ENCODE results near the gene ILKAP. TPM values are rescaled to one million over a fixed set of nuclear protein-coding genes. Genes with fewer than 3 reads are reported as not detected.

ILKAP gene
- total RNA-seq, 4 donors from 2014 or later: 9.2 to 78.0 (median 29.1) TPM

DNA sequence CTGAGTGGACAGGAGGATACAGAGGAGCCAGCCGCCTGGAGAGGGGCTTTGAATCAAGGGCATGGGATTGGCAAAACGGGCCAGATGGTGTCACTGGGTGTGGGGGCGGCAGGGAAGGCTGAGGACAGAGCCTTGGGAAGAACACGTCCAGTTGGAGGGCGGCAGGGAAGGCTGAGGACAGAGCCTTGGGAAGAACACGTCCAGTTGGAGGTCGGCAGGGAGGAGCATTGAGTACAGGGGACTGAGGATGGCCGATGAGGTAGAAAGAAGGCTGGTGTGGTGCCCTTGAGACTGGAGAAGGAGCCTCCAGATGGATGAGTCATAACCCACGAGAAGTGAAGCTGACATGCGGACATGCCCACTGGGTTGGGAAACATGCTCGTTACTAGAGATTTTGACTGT lies 31.8 kb upstream of the ILKAP start:
- H3K27ac ChIP-seq: no peak overlapping the region
- TF ChIP-seq CTCF (IDR thresholded peaks at IDR 0.05) (no peak), POLR2A (IDR thresholded peaks at IDR 0.05) (no peak)
- DNase-seq: no peak
- no peaks in the 10 kb centered on the region for H3K27me3 ChIP-seq
- no peak overlapping the region for H3K4me3 ChIP-seq
- H3K9me3 ChIP-seq: no peaks in the 10 kb centered on the region
- H3K4me1 ChIP-seq: peaks cover 0 to 11% of the 10 kb centered on the region in 2 donors
- no peaks in the 10 kb centered on the region for H3K36me3 ChIP-seq
- intact Hi-C loops (cut with DNase I; ENCODE audit: low total_unique reads): no loop called here

- no peaks in the 10 kb centered on the region for H3K36me3 ChIP-seq
Observed at GRCh38 chr2:238233625-238234024, 30.1 kb upstream of the ILKAP start.

DNA sequence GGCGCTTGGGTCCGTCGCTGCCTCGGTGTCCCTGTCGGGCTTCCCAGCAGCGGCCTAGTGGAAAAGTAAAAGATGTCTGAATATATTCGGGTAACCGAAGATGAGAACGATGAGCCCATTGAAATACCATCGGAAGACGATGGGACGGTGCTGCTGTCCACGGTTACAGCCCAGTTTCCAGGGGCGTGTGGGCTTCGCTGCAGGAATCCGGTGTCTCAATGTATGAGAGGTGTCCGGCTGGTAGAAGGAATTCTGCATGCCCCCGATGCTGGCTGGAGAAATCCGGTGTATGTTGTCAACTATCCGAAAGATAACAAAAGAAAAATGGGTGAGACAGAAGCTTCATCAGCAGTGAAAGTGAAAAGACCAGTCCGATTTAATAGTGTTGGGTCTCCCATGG lies 28.3 kb upstream of the ILKAP start:
- intact Hi-C loops (cut with DNase I; ENCODE audit: low total_unique reads): no loop called here
- H3K4me1 ChIP-seq: no peaks in the 10 kb centered on the region
- H3K4me3 ChIP-seq: peak overlapping the region in 1 of 2 donors; percentile 40
- no peaks in the 10 kb centered on the region for H3K9me3 ChIP-seq
- no peaks in the 10 kb centered on the region for H3K36me3 ChIP-seq
- H3K27ac ChIP-seq: peak overlapping the region in 1 of 2 donors; percentile 72
- TF ChIP-seq POLR2A (IDR thresholded peaks at IDR 0.05): no peak
- no peak for TF ChIP-seq CTCF (IDR thresholded peaks at IDR 0.05)
- no peaks in the 10 kb centered on the region for H3K27me3 ChIP-seq
- DNase-seq: no peak

More at GRCh38 chr2:238233625-238234024, 30.1 kb upstream of the ILKAP start:
- H3K4me1 ChIP-seq: peaks cover 0 to under 1% of the 10 kb centered on the region in 2 donors
- H3K27ac ChIP-seq: no peak overlapping the region
- DNase-seq: no peak
- H3K4me3 ChIP-seq: no peak overlapping the region
- intact Hi-C loops (cut with DNase I; ENCODE audit: low total_unique reads): no loop called here
- no peaks in the 10 kb centered on the region for H3K27me3 ChIP-seq
- H3K9me3 ChIP-seq: no peaks in the 10 kb centered on the region
- TF ChIP-seq POLR2A (IDR thresholded peaks at IDR 0.05): no peak
- no peak for TF ChIP-seq CTCF (IDR thresholded peaks at IDR 0.05)

DNA sequence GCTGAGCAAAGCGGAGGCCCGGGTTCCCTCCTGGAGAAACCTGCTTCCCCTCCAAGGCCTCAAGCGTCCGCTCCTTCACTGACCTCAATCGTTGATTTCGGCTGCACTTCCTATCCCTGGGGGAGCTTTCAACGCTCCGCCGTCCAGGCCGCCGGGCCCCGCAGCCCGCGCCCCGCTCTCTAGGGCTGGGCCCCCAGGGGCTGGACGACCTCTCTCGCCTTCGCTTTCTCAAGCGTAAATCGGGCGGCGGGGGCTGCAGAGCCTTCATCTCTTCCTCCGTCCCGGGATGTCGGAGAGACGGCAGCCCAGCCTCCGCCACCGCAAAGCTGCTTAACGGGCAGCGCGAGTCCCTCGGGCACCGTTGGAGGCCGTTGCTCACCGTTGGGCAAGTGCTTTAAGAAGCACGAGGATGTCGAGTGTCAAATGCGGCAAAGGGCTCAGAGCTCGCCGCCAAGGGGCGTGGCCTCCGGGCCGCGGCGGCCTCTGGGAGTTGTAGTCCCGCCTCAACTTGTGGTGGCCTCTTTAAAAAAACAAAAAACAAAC lies 27.8 kb upstream of the ILKAP start:
- H3K27ac ChIP-seq: peak overlapping the region; percentile 72 to 86
- H3K9me3 ChIP-seq: no peaks in the 10 kb centered on the region
- intact Hi-C loops (cut with DNase I; ENCODE audit: low total_unique reads): no loop called here
- DNase-seq: peak; percentile 76 to 81
- no peaks in the 10 kb centered on the region for H3K36me3 ChIP-seq
- H3K4me1 ChIP-seq: no peaks in the 10 kb centered on the region
- H3K27me3 ChIP-seq: no peaks in the 10 kb centered on the region
- H3K4me3 ChIP-seq: peak overlapping the region; percentile 29 to 40
- TF ChIP-seq POLR2A (IDR thresholded peaks at IDR 0.05): peak in 1 of 2 donors; percentile 25
- peak in 2 of 4 experiments; percentile 6 to 34 for TF ChIP-seq CTCF (IDR thresholded peaks at IDR 0.05)

GRCh38 chr2:238230699-238231098 lies 27.2 kb upstream of the ILKAP start:
- Histone ChIP-seq H3K4me1 (no peaks in the 10 kb centered on the region), H3K27ac (peak overlapping the region; percentile 72 to 86), H3K27me3 (no peaks in the 10 kb centered on the region), H3K36me3 (no peaks in the 10 kb centered on the region), H3K9me3 (no peaks in the 10 kb centered on the region), H3K4me3 (peak overlapping the region in 1 of 2 donors; percentile 40)
- intact Hi-C loops (cut with DNase I; ENCODE audit: low total_unique reads): no loop called here
- DNase-seq: no peak
- TF ChIP-seq POLR2A (IDR thresholded peaks at IDR 0.05) (no peak), CTCF (IDR thresholded peaks at IDR 0.05) (no peak)
